Keratinocyte (primary cell): ENCODE results near the gene DHX34. TPM values are rescaled to one million over a fixed set of nuclear protein-coding genes. Genes with fewer than 3 reads are reported as not detected.

Experiments
- DNase-seq: peaks from one replicate; pipeline ENCODE4 v3.0.0-alpha.2; 2011; ENCODE audit warnings: low read depth, missing footprints, low spot score
- FAIRE-seq: peaks from 2 replicates; lab custom pipeline; 2011; peaks lifted over from hg19 to GRCh38; lab: Jason Lieb, UNC
- H2AFZ ChIP-seq: 2 replicates; pipeline ENCODE4 v1.6.0; 2012; ENCODE audit warnings: low read length, control low read depth, inconsistent platforms; ENCODE audit not compliant: control insufficient read depth
- H3K27ac ChIP-seq: 2 replicates; pipeline ENCODE4 v1.5.1; 2011; ENCODE audit warnings: low read length; ENCODE audit not compliant: control insufficient read depth, insufficient read depth
- H3K27me3 ChIP-seq: 3 replicates; pipeline ENCODE4 v1.6.0; 2011; ENCODE audit warnings: low read length; ENCODE audit not compliant: control insufficient read depth, insufficient read depth; ENCODE audit errors: extremely low read depth
- H3K36me3 ChIP-seq, 2 experiments: 2 replicates in 1 of 2; 3 replicates in 1 of 2; pipeline ENCODE4 v1.5.1; 2011; ENCODE audit warnings: low read length in 2 of 2, mild to moderate bottlenecking in 1 of 2; ENCODE audit not compliant: control insufficient read depth in 2 of 2, insufficient read depth in 2 of 2; ENCODE audit errors: extremely low read depth in 1 of 2
- H3K4me1 ChIP-seq: 3 replicates; pipeline ENCODE4 v1.5.1; 2011; ENCODE audit warnings: low read length; ENCODE audit not compliant: control insufficient read depth, insufficient read depth; ENCODE audit errors: extremely low read depth
- H3K4me2 ChIP-seq: 3 replicates; pipeline ENCODE4 v1.6.0; 2011; ENCODE audit warnings: low read depth, low read length; ENCODE audit not compliant: control insufficient read depth, insufficient read depth; ENCODE audit errors: extremely low read depth
- H3K4me3 ChIP-seq, 3 experiments: fragments of 200-600 bp in 1 of 3; sonication (generic) in 1 of 3; 2 replicates in 2 of 3; 3 replicates in 1 of 3; pipeline ENCODE4 v1.5.1; 2011 to 2016; ENCODE audit warnings: low read length in 3 of 3, mild to moderate bottlenecking in 3 of 3, control low read depth in 2 of 3, inconsistent platforms in 1 of 3, low read depth in 1 of 3, mixed read lengths in 1 of 3, mixed run types in 1 of 3, moderate library complexity in 1 of 3; ENCODE audit not compliant: control insufficient read depth in 2 of 3, insufficient read depth in 2 of 3; ENCODE audit errors: extremely low read depth in 1 of 3
- H3K79me2 ChIP-seq: 2 replicates; pipeline ENCODE4 v1.6.0; 2012; ENCODE audit warnings: low read length; ENCODE audit not compliant: control insufficient read depth, insufficient read depth
- H3K9ac ChIP-seq: 3 replicates; pipeline ENCODE4 v1.6.0; 2011; ENCODE audit warnings: low read length; ENCODE audit not compliant: control insufficient read depth, insufficient read depth; ENCODE audit errors: extremely low read depth
- H3K9me1 ChIP-seq: 3 replicates; pipeline ENCODE4 v1.6.0; 2011; ENCODE audit warnings: low read length; ENCODE audit not compliant: control insufficient read depth, insufficient read depth; ENCODE audit errors: extremely low read depth
- H3K9me3 ChIP-seq: 2 replicates; pipeline ENCODE4 v1.5.1; 2012; ENCODE audit warnings: low read depth, low read length; ENCODE audit not compliant: control insufficient read depth
- H4K20me1 ChIP-seq: 3 replicates; pipeline ENCODE4 v1.6.0; 2011; ENCODE audit warnings: low read length; ENCODE audit not compliant: control insufficient read depth, insufficient read depth; ENCODE audit errors: extremely low read depth
- CTCF ChIP-seq, 3 experiments: IDR thresholded peaks in 1 of 3; conservative IDR thresholded peaks in 1 of 3; optimal IDR thresholded peaks in 1 of 3; 2 replicates in 2 of 3; 3 replicates in 1 of 3; pipeline versions ENCODE3 to v1.5.1; 2011; ENCODE audit warnings: low read length in 3 of 3, mild to moderate bottlenecking in 3 of 3, moderate library complexity in 2 of 3, control low read depth in 1 of 3, inconsistent platforms in 1 of 3; ENCODE audit not compliant: insufficient read depth in 2 of 3; ENCODE audit errors: extremely low read depth in 1 of 3
- EZH2 ChIP-seq: IDR thresholded peaks from one replicate; pipeline ENCODE4 v1.6.1; 2012; ENCODE audit warnings: inconsistent platforms, mild to moderate bottlenecking, low read length, moderate library complexity
- dilution Hi-C: fragments of 300-500 bp; cut with MboI; formaldehyde crosslinking; loops from one replicate; pipeline ENCODE4 v1.7.0; 2020; ENCODE audit warnings: low sequenced_read_pairs; ENCODE audit not compliant: extremely low pct_ligation_motif_present
- polyA plus RNA-seq, 5 experiments: library from polyadenylated mRNA; depleted of rRNA in 3 of 5; stranded (reverse) in 3 of 5; stranded (forward) in 1 of 5; unstranded in 1 of 5; fragments of >200 nt; gene quantifications; 1 replicate in 1 of 5; 2 replicates in 3 of 5; 3 replicates in 1 of 5; pipeline versions ENCODE4 v1.2.1 to v1.2.3, GENCODE V29; 2011 to 2012; ENCODE audit warnings: missing spikeins in 2 of 5, low read depth in 1 of 5, low replicate concordance in 1 of 5

DHX34 gene
- polyA plus RNA-seq, 1 donor (not counting 4 experiments of a cell fraction or from before 2014, with no cell fraction given), result 6.4 TPM

GRCh38 chr19:47370045-47370611, 21.0 kb downstream of the DHX34 start:
- H2AFZ ChIP-seq, result no peak overlapping the region
- H3K9me1 ChIP-seq, result no peaks in the 10 kb centered on the region
- H3K4me1 ChIP-seq, result no peaks in the 10 kb centered on the region
- FAIRE-seq (no peak), DNase-seq (no peak)
- H3K4me3 ChIP-seq, result no peak overlapping the region
- H3K36me3 ChIP-seq, result peaks cover 19 to 37% of the 10 kb centered on the region in 2 experiments
- no peaks in the 10 kb centered on the region for H4K20me1 ChIP-seq
- no peaks in the 10 kb centered on the region for H3K27me3 ChIP-seq
- dilution Hi-C loops, result no loop called here
- no peaks in the 10 kb centered on the region for H3K9me3 ChIP-seq
- H3K27ac ChIP-seq, result no peak overlapping the region
- H3K79me2 ChIP-seq, result no peaks in the 10 kb centered on the region
- no peak overlapping the region for H3K9ac ChIP-seq
- TF ChIP-seq CTCF (optimal IDR thresholded peaks at IDR 0.05 in 1 of 3, IDR thresholded peaks at IDR 0.05 in 1 of 3, conservative IDR thresholded peaks at IDR 0.05 in 1 of 3; ENCODE audit: extremely low read depth in 1 of 3, insufficient read depth in 2 of 3, low read length in 3 of 3) (no peak), EZH2 (no peak)
- H3K4me2 ChIP-seq, result no peak overlapping the region

- Histone ChIP-seq H3K79me2 (no peaks in the 10 kb centered on the region), H2AFZ (no peak overlapping the region), H3K4me3 (no peak overlapping the region), H3K9me3 (no peaks in the 10 kb centered on the region), H3K9ac (no peak overlapping the region), H3K4me1 (no peaks in the 10 kb centered on the region), H3K4me2 (no peak overlapping the region), H3K27ac (no peak overlapping the region), H3K9me1 (no peaks in the 10 kb centered on the region), H3K36me3 (peaks cover 19 to 44% of the 10 kb centered on the region in 2 experiments), H3K27me3 (no peaks in the 10 kb centered on the region), H4K20me1 (no peaks in the 10 kb centered on the region)
- dilution Hi-C loops, result no loop called here
- TF ChIP-seq CTCF (optimal IDR thresholded peaks at IDR 0.05 in 1 of 3, IDR thresholded peaks at IDR 0.05 in 1 of 3, conservative IDR thresholded peaks at IDR 0.05 in 1 of 3; ENCODE audit: extremely low read depth in 1 of 3, insufficient read depth in 2 of 3, low read length in 3 of 3) (no peak), EZH2 (no peak)
- DNase-seq (no peak), FAIRE-seq (no peak)
These were observed 22.1 kb downstream of the DHX34 start for GRCh38 chr19:47371261-47371660.
